HTERT RPE-1 (cell line): ENCODE data around the gene DLGAP5.

Experiments
- in situ Hi-C: fragments of 300-500 bp; cut with MboI; formaldehyde crosslinking; loops from 4 replicates; pipeline ENCODE4 v1.14.3; 2020; ENCODE audit warnings: low sequenced_read_pairs

DLGAP5 gene

GRCh38 chr14:55130196-55130550 lies 61.2 kb downstream of the DLGAP5 start:
- in situ Hi-C loops: no loop called here

DNA sequence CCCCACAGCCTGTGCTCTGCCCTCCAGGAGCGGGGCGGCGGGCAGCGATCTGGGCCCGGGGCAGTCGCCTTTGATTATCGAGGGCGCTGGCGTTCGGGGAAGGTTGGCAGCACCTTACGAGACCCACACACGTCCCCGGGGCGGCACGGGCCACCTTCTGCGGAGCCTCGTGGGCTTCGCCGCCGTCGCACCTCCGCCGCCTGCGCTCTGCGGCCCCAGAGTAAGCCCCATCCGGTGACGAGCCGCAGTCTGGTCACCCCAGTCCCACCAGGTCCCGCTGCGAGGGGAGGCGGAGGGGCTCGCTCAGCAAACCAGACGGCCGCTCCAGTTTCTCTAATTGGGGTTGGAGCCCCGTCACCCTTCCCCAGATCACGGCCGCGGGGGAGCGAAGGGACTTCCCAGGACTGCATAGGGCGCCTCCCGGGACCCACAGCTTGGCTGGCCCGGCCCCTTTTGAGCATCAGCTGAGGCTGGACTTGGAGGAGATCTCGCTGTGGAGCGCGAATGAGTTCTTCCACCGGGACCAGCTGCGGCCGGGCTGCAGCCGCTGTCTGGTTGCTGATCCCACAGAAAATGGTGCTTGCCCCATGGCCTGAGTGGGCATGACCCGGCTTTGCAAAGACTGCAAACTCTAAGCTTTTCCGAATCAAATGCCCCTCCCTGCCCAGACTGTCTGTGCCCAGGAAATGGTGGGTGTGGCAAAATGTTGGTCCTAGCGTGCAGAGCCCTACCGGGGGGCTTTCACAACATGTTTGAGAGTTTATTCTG lies 61.8 kb downstream of the DLGAP5 start:
- in situ Hi-C loops: no loop called here

DNA sequence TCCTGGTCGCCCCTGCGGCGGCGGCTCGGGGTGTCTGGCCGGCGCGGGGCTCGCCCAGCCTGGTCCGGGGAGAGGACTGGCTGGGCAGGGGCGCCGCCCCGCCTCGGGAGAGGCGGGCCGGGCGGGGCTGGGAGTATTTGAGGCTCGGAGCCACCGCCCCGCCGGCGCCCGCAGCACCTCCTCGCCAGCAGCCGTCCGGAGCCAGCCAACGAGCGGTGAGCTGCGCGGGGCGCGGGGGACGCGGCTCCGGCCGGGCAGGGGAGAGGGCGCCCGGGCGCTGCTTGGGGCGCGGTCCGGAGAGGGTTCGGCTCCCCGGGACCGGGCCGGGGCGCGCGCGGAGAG lies 62.3 kb downstream of the DLGAP5 start, which contains the start of gene LGALS3:
Gene LGALS3, plus strand, starts transcription at position 167 of the 342 bp plus-strand sequence. CDS start 8,122 bp downstream, outside the sequence.
- in situ Hi-C loops: no loop called here

GRCh38 chr14:55128386-55129085 lies 62.8 kb downstream of the DLGAP5 start:
- in situ Hi-C loops: no loop called here

GRCh38 chr14:55127460-55127951 lies 63.9 kb downstream of the DLGAP5 start:
- in situ Hi-C loops: no loop called here

DNA sequence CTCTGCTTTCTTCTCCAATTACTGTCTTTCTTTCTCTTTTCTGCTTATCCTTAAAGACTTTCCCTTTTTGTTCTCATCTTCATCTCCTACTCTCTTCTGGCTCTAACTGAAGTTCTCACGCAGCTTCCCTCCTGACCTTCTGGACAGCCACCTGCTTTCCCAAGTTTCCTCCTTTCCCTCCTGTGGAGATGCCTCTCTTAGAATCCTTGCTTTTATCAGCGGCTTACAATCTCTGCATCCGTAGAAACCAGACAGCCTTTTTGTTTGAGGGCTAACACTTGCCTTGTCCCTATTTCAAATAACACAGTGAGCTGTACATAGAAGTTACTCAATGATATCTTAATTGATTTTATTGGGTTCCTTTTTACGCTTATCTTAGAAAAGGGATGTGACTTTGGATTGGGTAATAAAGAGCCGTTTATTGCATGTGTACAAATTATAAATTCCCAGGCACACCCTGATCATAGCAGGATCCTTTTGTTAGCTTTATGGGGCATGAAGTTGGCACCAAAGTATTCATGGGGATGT lies 64.4 kb downstream of the DLGAP5 start:
- in situ Hi-C loops: no loop called here

DNA sequence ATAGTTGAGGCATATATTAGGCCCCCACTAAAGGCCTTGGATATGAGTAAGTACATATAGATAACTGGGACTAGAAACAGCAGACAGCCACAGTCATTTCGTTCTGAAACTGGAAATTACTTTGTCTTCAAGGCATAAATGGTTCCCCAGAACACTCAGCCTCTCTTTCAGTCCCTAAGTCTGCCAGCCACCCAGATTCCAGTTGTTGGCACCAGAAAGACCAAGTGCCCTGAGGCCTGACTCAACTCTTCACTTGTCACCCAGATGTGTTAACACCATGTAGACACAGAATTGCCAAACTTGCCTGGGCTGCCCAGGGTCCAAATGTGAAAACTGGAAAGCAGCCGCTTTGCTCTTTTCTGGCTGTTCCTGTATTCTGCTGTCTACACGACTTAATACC lies 65.4 kb downstream of the DLGAP5 start:
- in situ Hi-C loops: no loop called here

DNA sequence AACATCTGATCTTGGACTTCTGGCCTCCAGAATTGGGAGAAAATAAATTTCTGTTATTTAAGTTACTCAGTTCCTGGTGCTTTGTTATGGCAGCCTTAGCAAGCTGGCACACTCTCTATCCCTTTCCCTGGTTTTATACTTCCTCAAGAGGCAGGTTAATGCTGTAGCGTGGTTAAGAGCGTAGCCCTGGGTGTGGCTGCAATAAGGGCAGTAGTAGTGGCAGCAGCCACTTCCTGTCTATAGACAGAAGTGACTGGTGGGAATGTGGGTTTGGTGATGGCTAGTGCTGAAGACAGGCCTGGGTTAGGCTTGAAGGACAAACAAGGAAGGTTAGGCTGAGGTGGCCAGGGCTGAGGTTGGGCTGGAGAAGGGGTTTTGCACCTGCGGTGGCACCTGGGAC lies 66.0 kb downstream of the DLGAP5 start:
- in situ Hi-C loops: no loop called here

DNA sequence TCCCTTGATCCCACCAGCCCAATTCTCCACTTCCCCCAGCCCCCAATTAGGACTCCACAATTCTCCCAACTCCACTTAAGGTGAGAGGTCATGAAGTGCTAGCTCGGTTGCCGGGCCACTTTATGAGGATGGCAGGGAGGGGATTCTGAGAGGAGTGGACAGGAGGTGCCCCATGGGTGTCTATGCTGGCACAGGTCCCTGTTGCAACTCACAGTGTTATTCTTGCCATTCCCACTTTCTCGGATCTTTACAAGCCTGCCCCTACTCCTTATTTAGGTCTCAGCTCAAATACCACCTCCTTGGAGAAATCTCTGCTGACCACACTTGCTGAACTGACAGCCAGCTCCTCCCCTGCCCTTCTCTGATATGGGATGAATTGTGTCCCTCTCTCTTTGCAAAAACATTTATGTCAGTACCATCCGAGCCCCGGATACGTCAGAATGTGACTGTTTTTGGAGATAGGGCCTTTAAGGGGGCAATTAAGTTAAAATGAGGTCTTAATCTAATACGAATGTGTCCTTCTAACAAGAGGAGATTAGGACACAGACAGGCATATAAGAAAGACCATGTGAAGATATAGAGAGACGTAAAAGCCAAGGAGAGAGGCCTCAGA lies 66.5 kb downstream of the DLGAP5 start:
- in situ Hi-C loops: no loop called here

DNA sequence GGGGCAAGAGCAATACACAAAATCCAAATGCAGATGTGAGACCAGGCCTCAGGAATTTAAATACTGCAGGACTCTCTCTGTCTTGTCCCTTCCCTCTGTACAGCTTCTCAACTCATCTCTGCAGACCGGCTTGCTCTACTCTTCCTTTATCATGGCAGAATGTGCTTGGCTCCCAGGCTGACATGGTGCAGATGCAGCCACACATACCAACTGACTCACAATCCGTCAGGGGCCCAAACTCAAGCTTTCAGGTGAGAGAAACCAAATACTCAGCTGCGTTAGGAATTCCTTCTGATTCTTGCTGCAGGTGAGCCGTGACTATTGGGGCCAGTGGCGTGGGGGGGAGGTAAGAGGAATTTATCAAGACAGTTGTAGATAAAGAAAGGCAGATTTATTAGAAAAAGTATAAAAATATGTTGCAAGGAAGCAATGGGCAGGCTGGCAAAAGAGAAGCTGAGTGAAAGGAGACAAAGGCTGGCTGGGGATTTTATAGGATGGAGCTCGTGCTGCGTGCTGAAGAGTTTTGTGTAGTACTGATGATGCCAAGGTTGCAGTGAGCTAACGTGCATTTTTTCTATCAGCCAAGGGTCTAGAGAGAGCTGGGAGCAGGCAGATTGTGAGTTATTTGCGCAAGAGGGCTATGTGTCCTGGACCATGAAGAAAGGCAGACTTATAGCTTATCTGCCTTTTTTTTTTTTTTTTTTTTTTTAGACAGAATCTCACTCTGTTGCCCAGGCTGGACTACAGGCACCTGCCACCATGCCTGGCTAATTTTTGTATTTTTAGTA lies 67.3 kb downstream of the DLGAP5 start:
- in situ Hi-C loops: no loop called here

- in situ Hi-C loops: no loop called here
These were observed 68.3 kb downstream of the DLGAP5 start for GRCh38 chr14:55123101-55123500.

GRCh38 chr14:55122440-55122986 lies 68.9 kb downstream of the DLGAP5 start:
- in situ Hi-C loops: no loop called here

DNA sequence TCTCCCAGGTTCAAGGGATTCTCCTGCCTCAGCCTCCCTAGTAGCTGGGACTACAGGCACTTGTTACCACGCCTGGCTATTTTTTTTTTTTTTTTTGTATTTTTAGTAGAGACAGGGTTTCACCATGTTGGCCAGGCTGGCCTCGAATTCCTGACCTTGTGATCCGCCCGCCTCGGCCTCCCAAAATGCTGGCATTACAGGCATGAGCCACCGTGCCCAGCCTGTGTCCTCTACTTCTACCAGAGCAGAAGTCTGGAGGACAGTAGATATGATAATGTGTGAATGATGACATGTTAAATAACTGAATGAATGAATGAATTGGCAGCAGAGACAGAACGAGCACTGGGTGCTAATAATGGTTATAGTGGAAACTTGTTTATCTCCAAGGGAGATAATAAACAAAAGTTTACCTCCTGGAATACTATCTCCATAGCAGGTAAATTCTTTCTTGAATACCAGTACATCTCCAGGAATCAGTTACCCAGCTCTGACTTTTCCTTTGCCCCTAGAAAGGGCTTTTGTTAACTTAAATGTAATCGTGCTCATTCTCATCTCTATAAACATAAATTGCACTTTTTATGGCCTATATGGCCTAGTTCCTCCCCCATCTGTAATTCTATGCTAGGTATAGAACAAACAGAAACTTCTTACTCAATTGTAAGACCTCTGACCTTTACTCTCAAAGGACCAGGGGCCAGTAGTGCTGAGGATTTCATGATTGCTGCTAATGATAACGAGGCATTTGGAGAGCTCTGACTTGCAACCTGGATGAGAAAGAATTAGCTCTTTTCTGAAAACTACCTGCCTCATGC lies 69.6 kb downstream of the DLGAP5 start:
- in situ Hi-C loops: no loop called here

DNA sequence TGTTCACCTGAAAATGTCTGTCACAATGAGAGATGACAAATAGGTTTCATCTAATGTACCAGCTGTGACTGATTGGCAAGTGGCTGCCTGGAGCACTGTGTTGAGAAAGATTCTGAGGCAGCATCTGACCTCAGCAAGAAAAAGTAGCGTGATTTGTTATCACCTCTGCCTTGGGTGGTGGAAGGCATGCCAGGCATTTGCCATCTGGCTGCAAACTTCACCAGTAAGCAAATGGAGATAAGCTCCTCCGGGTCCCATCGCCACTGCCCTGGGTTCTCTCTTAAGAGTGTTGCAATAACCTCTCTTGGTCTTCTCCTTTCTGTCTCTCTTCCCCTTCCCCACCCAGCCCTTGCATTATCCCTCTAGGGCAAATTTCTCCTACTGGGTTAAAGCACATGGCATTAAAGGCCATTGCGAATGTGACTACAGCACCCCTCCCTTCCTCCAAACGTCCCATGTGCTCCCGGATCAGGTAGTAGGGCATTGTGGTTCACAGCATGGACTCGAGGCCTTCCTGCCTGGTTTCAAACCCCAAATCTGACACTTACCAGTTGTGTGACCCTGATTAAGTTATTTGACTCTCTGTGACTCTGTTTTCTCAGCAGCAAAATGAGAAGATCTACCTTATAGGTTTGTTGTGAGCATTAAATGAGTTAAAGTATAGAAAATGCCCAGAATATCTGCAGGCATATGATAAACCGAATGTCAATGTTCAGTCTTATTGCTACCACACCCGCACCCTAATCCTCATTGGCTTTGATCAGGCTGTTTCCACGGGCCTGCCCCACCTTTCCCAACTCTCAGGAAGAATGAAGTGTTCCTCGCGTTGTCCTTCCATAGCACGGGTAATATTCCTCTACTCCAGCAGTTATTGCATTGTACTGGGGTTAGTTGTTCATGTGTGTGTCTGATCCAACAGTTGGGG lies 70.6 kb downstream of the DLGAP5 start:
- in situ Hi-C loops: no loop called here

GRCh38 chr14:55118761-55119160 lies 72.6 kb downstream of the DLGAP5 start:
- in situ Hi-C loops: no loop called here

DNA sequence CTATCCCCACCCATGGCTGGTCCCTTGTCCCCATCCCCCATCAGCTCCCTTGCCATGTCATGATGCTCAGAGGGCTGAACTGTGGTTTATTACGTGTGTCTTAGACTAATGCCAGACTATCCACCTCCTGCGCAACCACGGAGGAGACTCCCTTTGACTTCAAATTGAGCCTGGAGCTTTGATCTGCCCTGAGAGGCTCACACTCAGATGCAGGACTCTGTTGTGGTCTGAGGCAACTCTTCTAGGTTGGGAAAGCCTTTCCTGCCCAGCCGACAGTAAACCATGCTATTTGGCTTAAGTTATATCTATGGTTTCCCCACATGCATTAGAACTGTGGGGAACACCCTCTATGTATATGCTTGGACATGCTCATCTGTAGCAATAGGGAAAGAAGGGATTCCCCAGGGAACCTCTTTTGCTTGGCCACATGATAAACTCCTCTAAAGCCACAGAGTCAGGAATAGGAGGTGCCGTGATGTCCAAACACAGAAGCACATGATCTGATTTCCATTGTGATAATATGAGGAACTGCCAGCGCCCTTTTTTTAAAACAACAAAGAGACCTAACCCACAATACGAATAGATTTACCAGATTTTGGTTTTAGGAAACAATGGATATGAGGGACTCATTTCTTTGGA lies 73.5 kb downstream of the DLGAP5 start:
- in situ Hi-C loops: no loop called here

DNA sequence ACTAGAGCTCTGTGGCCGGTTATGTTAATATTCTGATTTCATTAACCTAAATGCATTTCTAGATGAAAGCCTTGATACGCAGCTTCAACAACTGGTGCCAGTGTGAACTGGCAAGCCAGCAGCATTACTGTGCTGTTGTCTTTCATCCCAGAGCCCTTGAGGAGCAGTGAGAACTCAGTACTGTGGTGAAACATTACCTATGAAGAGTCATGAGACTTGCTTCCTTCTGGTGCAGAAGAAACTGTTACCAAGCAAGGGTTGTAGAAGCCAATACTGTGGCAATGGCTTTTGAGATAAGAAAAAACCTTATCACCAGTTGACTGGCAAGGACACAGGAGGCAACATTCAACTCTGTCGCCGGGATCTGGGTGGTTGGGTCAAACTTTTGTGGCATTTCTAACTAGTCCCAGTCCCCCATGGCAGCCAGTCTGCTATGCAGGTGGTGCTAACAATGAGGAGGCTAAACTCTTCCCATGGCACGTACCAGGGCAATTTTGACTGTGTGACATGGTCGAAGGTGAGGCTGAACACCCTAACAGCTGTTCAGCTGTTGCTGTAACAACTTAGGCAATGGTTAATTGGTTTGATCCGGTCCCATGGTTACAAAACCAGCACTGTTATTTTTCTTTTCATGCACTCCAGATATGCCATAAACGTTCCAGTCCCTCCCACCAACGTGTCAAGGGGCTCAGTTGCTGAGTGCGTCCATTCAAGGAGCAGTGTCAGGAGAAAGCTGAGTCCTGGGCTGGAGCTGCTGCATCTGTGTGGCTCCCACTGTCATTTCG lies 74.9 kb downstream of the DLGAP5 start:
- in situ Hi-C loops: no loop called here

DNA sequence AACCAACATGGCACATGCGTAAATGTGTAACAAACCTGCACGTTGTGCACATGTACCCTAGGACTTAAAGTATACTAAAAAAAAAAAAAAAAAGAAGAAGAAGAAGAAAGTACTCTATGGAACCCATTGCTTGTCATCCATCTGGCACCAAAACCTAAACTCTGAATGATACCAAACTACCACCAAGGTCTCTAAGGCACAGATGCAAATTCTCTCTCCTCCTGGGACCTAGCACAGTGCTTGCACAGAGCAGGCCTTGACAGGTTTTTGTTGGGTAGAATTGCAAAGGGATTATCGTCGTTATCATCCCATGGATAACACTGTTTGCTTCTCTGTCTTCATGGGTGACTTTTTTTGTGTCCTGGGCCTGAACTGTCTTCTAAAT lies 75.5 kb downstream of the DLGAP5 start:
- in situ Hi-C loops: no loop called here
